Neuronal stem cell (in vitro differentiated cells): Measurements from ENCODE around the gene TMEM9B.

Experiments
- DNase-seq: peaks from one replicate; pipeline ENCODE4 v3.0.0-alpha.2; 2013; ENCODE audit warnings: low spot score
- H2AFZ ChIP-seq: one replicate; pipeline ENCODE4 v1.6.1; 2013; ENCODE audit warnings: mild to moderate bottlenecking, low read length, inconsistent platforms
- H2AK5ac ChIP-seq: 2 replicates; pipeline ENCODE4 v1.6.1; 2013; ENCODE audit warnings: low read depth, mild to moderate bottlenecking, inconsistent platforms, low read length, moderate library complexity, mixed read lengths
- H2BK120ac ChIP-seq: 2 replicates; pipeline ENCODE4 v1.6.1; 2013; ENCODE audit warnings: low read depth, mild to moderate bottlenecking, inconsistent platforms, low read length, moderate library complexity, mixed read lengths
- H2BK12ac ChIP-seq: one replicate; pipeline ENCODE4 v1.6.1; 2013; ENCODE audit warnings: low read length, inconsistent platforms
- H2BK15ac ChIP-seq: 2 replicates; pipeline ENCODE4 v1.6.1; 2013; ENCODE audit warnings: mild to moderate bottlenecking, low read length, inconsistent platforms, mixed read lengths
- H2BK5ac ChIP-seq: one replicate; pipeline ENCODE4 v1.6.1; 2013; ENCODE audit warnings: inconsistent platforms, mild to moderate bottlenecking, low read length, moderate library complexity
- H3K14ac ChIP-seq: one replicate; pipeline ENCODE4 v1.6.1; 2013; ENCODE audit warnings: low read length, inconsistent platforms
- H3K18ac ChIP-seq: 2 replicates; pipeline ENCODE4 v1.6.1; 2013; ENCODE audit warnings: low read length, inconsistent platforms
- H3K23ac ChIP-seq: 2 replicates; pipeline ENCODE4 v1.6.1; 2013; ENCODE audit warnings: low read depth, mild to moderate bottlenecking, mixed read lengths, low read length, inconsistent platforms; ENCODE audit not compliant: poor library complexity
- H3K27ac ChIP-seq: replicated peaks from 3 replicates; pipeline ENCODE4 v1.5.1; 2013; ENCODE audit warnings: low read length, inconsistent platforms
- H3K27me3 ChIP-seq, 3 experiments: 2 replicates each; pipeline ENCODE4 v1.6.1; 2013; ENCODE audit warnings: low read length in 3 of 3, mild to moderate bottlenecking in 2 of 3, inconsistent platforms in 1 of 3, low read depth in 1 of 3, mixed read lengths in 1 of 3, moderate library complexity in 1 of 3; ENCODE audit not compliant: control insufficient read depth in 3 of 3, insufficient read depth in 3 of 3
- H3K36me3 ChIP-seq, 2 donors: replicated peaks in 1 of 2; 2 replicates each; pipeline ENCODE4 v1.6.1; 2013; ENCODE audit warnings: low read length in 2 of 2; ENCODE audit not compliant: control insufficient read depth in 2 of 2, insufficient read depth in 2 of 2
- H3K4ac ChIP-seq: 2 replicates; pipeline ENCODE4 v1.6.1; 2013; ENCODE audit warnings: inconsistent platforms, mild to moderate bottlenecking, low read length, moderate library complexity
- H3K4me1 ChIP-seq, 2 donors: 1 replicate in 1 of 2; 2 replicates in 1 of 2; pipeline ENCODE4 v1.6.1; 2013; ENCODE audit warnings: low read length in 2 of 2, low read depth in 1 of 2; ENCODE audit not compliant: control insufficient read depth in 2 of 2, insufficient read depth in 1 of 2
- H3K4me2 ChIP-seq: one replicate; pipeline ENCODE4 v1.6.1; 2013; ENCODE audit warnings: mild to moderate bottlenecking, low read length, inconsistent platforms; ENCODE audit not compliant: insufficient read depth, poor library complexity, severe bottlenecking
- H3K4me3 ChIP-seq, 2 donors: 2 replicates each; pipeline ENCODE4 v1.5.1; 2013; ENCODE audit warnings: low read length in 2 of 2, mild to moderate bottlenecking in 2 of 2, inconsistent platforms in 1 of 2, moderate library complexity in 1 of 2
- H3K79me1 ChIP-seq: one replicate; pipeline ENCODE4 v1.6.1; 2013; ENCODE audit warnings: low read depth, mild to moderate bottlenecking, inconsistent platforms, low read length, moderate library complexity
- H3K9ac ChIP-seq: one replicate; pipeline ENCODE4 v1.6.1; 2013; ENCODE audit warnings: mild to moderate bottlenecking, low read depth, low read length, inconsistent platforms; ENCODE audit not compliant: poor library complexity
- H3K9me3 ChIP-seq, 2 donors: replicated peaks in 1 of 2; 2 replicates each; pipeline versions ENCODE3 to v1.6.1; 2013; ENCODE audit warnings: low read length in 2 of 2, mild to moderate bottlenecking in 2 of 2, inconsistent platforms in 1 of 2, low read depth in 1 of 2, mixed read lengths in 1 of 2, moderate library complexity in 1 of 2; ENCODE audit not compliant: control insufficient read depth in 2 of 2, insufficient read depth in 1 of 2
- H4K8ac ChIP-seq: one replicate; pipeline ENCODE4 v1.6.1; 2013; ENCODE audit warnings: low read depth, mild to moderate bottlenecking, inconsistent platforms, low read length, moderate library complexity
- H4K91ac ChIP-seq: one replicate; pipeline ENCODE4 v1.6.1; 2013; ENCODE audit warnings: low read length, low read depth, mild to moderate bottlenecking, inconsistent platforms; ENCODE audit not compliant: poor library complexity
- WGBS, 2 donors: extraction: QIAGEN DNeasy Blood & Tissue Kit; methylation state at CpG; one replicate each; pipeline ENCODE4 v1.1.7; 2013; ENCODE audit warnings: missing lambda C conversion rate in 2 of 2, mixed read lengths in 1 of 2; ENCODE audit not compliant: insufficient read length in 2 of 2, insufficient replicate concordance in 1 of 2; ENCODE audit errors: extremely low coverage in 2 of 2; 5-methylcytosine and 5-hydroxymethylcytosine counted together

TMEM9B gene

DNA sequence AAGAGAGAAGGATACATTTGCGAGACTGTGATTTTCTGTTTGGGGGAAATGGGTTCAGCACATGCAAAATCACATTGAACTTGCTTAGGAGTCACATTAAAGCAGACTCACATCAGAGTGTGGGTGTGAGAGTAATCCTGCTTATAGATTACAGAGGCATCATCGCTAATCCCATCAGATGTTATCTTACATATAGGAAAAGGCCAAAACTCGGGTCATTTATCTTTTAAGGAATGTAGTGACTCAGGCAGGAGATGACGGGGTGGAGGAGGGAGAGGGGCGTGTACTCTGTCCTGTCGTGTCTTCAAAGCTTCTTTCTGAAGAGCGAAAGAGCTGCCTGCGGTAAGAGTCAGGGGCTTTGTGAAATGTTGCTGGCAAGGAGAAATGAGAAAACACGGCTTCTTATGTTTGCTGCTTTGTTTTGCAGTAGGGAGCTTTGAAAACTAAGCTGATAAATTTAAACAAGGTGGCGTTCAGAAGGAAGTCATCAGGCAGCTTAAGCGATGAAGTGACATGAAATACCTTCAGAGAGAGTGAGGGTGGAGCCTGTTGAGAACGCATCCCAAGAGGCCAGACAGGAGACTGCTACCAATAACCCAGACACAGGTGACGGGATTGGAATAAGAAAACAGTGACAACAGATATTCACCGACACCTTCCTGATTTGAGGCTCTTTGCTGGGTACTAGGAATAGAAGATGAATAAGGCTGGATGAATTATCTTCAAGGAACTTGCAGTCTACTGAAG lies 29.3 kb downstream of the TMEM9B start:
- no peak overlapping the region for H4K8ac ChIP-seq
- H3K4me3 ChIP-seq, result no peak overlapping the region
- H2BK120ac ChIP-seq, result no peak overlapping the region
- no peak overlapping the region for H4K91ac ChIP-seq
- DNase-seq, result no peak
- no peaks in the 10 kb centered on the region for H3K79me1 ChIP-seq
- no peak overlapping the region for H2BK12ac ChIP-seq
- H3K4me1 ChIP-seq, result peaks cover 0 to 5% of the 10 kb centered on the region in 2 donors
- H3K4me2 ChIP-seq, result no peak overlapping the region
- H3K27me3 ChIP-seq, result no peaks in the 10 kb centered on the region
- peak overlapping the region; percentile 77 for H2AFZ ChIP-seq
- no peak overlapping the region for H3K14ac ChIP-seq
- no CpG with 5 or more reads among the region's 14 CpGs for WGBS, 2 donors
- H3K36me3 ChIP-seq, result no peaks in the 10 kb centered on the region
- no peaks in the 10 kb centered on the region for H3K9me3 ChIP-seq
- H3K23ac ChIP-seq, result no peak overlapping the region
- no peak overlapping the region for H2BK5ac ChIP-seq
- no peak overlapping the region for H2BK15ac ChIP-seq
- H3K9ac ChIP-seq, result no peak overlapping the region
- no peak overlapping the region for H3K4ac ChIP-seq
- H3K27ac ChIP-seq, result no peak overlapping the region
- H2AK5ac ChIP-seq, result no peak overlapping the region
- H3K18ac ChIP-seq, result no peak overlapping the region

DNA sequence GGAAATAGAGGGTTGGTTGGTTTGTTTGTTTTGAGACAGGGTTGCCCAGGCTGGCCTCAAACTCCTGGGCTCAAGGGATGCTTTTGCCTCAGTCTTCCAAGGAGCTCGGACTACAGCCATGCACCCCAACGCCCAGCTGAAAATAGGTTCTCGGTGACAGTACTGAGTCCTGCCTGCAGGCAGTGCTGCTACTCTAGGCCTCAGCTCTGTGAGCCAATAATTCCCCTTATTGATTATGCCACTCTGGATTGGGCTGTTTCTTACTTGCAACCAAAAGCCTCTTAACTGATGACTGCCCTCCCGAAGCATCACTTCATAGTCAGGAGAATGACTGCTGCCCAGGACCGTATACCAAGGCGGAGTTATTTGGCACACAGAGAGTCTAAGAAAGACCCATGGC lies 30.3 kb downstream of the TMEM9B start:
- H3K18ac ChIP-seq, result no peak overlapping the region
- H3K4me2 ChIP-seq, result no peak overlapping the region
- no peak overlapping the region for H2AK5ac ChIP-seq
- no peak overlapping the region for H4K91ac ChIP-seq
- no peak overlapping the region for H3K27ac ChIP-seq
- H3K4me1 ChIP-seq, result peaks cover 0 to 5% of the 10 kb centered on the region in 2 donors
- no peak overlapping the region for H2BK12ac ChIP-seq
- no peak overlapping the region for H2BK5ac ChIP-seq
- no peak overlapping the region for H2BK120ac ChIP-seq
- H3K9ac ChIP-seq, result no peak overlapping the region
- H3K36me3 ChIP-seq, result no peaks in the 10 kb centered on the region
- no peaks in the 10 kb centered on the region for H3K9me3 ChIP-seq
- H3K23ac ChIP-seq, result no peak overlapping the region
- no peak overlapping the region for H2AFZ ChIP-seq
- H4K8ac ChIP-seq, result no peak overlapping the region
- H3K4me3 ChIP-seq, result no peak overlapping the region
- no peak overlapping the region for H3K14ac ChIP-seq
- no CpG with 5 or more reads among the region's 6 CpGs for WGBS, 2 donors
- no peak overlapping the region for H3K4ac ChIP-seq
- H3K27me3 ChIP-seq, result no peaks in the 10 kb centered on the region
- no peak overlapping the region for H2BK15ac ChIP-seq
- no peak for DNase-seq
- no peaks in the 10 kb centered on the region for H3K79me1 ChIP-seq

DNA sequence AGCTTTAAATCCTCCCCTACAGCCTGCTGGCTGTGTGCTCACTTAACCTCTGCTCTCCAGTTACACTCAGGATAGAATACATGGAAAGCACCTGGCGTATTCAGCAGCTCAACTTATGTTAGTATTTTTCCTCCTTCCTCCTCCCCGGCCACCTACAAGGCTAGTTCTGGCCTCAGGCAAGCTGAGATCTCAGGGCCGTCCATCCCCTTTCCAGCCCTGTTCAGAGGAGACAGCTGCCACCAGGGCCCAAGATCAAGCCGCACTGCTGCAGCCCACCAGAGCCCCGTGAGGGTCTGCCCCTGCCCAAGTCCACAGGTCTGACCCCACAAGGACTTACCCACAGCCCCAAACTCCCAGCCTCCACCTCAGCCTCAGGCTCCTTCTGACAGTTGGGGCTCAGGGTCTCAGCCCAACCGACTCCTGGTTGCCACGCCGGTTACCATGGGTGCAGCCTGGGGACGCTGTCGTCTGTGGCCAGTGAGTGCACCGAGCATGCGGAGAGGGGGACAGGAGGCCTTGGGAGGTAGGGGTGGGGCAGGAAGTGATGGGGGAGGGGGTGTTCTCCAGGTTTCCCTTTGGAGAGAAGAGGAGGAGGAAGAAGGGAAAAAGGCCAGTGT lies 31.6 kb downstream of the TMEM9B start, which contains the start of gene C11orf16:
Gene C11orf16, minus strand, starts transcription at position 384 of the 617 bp plus-strand sequence. CDS start 639 bp downstream, outside the sequence.
- H4K8ac ChIP-seq, result peak within 1 kb of the TSS; percentile 29
- H3K4me1 ChIP-seq, result peaks cover 0 to 5% of the 10 kb centered on the region in 2 donors
- no peaks in the 10 kb centered on the region for H3K79me1 ChIP-seq
- H2BK12ac ChIP-seq, result no peak within 1 kb of the TSS
- H3K18ac ChIP-seq, result peak within 1 kb of the TSS; percentile 62
- H4K91ac ChIP-seq, result no peak within 1 kb of the TSS
- H3K9ac ChIP-seq, result no peak within 1 kb of the TSS
- no peaks in the 10 kb centered on the region for H3K36me3 ChIP-seq
- H2BK120ac ChIP-seq, result peak within 1 kb of the TSS; percentile 17
- H2BK5ac ChIP-seq, result peak within 1 kb of the TSS; percentile 30
- H3K4me3 ChIP-seq, result no peak within 1 kb of the TSS
- no CpG with 5 or more reads among the region's 12 CpGs for WGBS, 2 donors
- peak within 1 kb of the TSS; percentile 81 for H3K23ac ChIP-seq
- peak within 1 kb of the TSS; percentile 78 for H2BK15ac ChIP-seq
- H3K27me3 ChIP-seq, result no peaks in the 10 kb centered on the region
- no peak for DNase-seq
- peak within 1 kb of the TSS; percentile 10 for H2AFZ ChIP-seq
- H2AK5ac ChIP-seq, result peak within 1 kb of the TSS; percentile 32
- H3K14ac ChIP-seq, result no peak within 1 kb of the TSS
- no peak within 1 kb of the TSS for H3K4ac ChIP-seq
- H3K4me2 ChIP-seq, result no peak within 1 kb of the TSS
- H3K27ac ChIP-seq, result no peak within 1 kb of the TSS
- H3K9me3 ChIP-seq, result no peaks in the 10 kb centered on the region

DNA sequence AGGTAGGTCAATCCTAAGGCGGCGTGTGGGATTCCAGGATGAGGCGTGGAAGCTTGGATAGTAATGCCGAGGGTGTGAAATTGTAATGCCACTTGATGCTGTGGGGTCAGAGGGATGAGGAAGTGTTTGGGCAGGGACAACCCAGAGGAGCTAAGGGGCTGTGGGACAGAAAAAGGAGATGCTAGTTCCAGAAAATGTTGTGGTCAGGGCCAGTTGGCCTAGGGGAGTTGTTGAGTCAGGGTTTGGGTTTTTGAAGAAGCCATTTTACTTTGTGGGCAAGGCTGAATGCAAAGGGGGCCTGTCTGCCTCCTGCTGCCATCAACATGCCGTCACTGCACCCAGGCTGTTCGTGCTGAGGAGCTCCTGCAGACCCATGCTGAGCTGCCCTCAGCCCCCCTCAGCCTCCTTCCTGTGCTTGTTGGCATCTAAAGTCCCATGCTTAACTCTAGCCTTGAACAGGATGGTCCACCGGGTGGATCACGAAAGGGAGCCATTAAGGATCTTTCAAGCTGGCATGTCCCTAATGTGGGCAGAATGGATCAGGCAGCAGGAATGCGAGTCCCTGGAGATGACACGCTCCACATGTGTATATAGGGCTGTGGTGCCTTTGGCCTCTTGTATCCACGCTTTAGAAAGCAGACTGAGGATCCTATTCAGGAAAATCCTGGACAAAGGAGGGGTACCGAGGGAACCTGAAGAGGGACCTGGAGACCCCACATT lies 33.6 kb downstream of the TMEM9B start:
- H3K36me3 ChIP-seq, result peaks cover 0 to 2% of the 10 kb centered on the region in 2 donors
- no peak overlapping the region for H3K9ac ChIP-seq
- no peak for DNase-seq
- no peak overlapping the region for H2BK120ac ChIP-seq
- no peak overlapping the region for H2AFZ ChIP-seq
- no peaks in the 10 kb centered on the region for H3K27me3 ChIP-seq
- H3K4me1 ChIP-seq, result peaks cover 0 to 5% of the 10 kb centered on the region in 2 donors
- H3K79me1 ChIP-seq, result no peaks in the 10 kb centered on the region
- WGBS, 2 donors, result no CpG with 5 or more reads among the region's 12 CpGs
- no peak overlapping the region for H3K27ac ChIP-seq
- no peak overlapping the region for H3K14ac ChIP-seq
- H2AK5ac ChIP-seq, result peak overlapping the region; percentile 40
- H3K9me3 ChIP-seq, result no peaks in the 10 kb centered on the region
- no peak overlapping the region for H3K18ac ChIP-seq
- no peak overlapping the region for H3K4me3 ChIP-seq
- no peak overlapping the region for H2BK5ac ChIP-seq
- H2BK15ac ChIP-seq, result peak overlapping the region; percentile 32
- H3K4me2 ChIP-seq, result no peak overlapping the region
- H4K91ac ChIP-seq, result no peak overlapping the region
- H3K23ac ChIP-seq, result peak overlapping the region; percentile 10
- H3K4ac ChIP-seq, result no peak overlapping the region
- H4K8ac ChIP-seq, result no peak overlapping the region
- no peak overlapping the region for H2BK12ac ChIP-seq
